Gastrocnemius medialis (tissue), 4 donors: ENCODE results near the gene RPS18.
"Not testable (repeated sequence)": the region's sequence is repeated elsewhere in the genome, so short reads cannot be mapped to it uniquely, and the experiment has no call there.

Source experiments
- POLR2A ChIP-seq, 2 donors: fragments of 450-650 bp; IDR thresholded peaks; one replicate each; pipeline ENCODE4 v1.6.1; 2017; ENCODE audit warnings: antibody characterized with exemption in 2 of 2, mild to moderate bottlenecking in 2 of 2, moderate library complexity in 2 of 2
- TF ChIP-seq, protein P1 (sequence below), 5 experiments: fragments of 450-650 bp in 3 of 5; fragments of 200-600 bp in 2 of 5; sonication (generic) in 2 of 5; IDR thresholded peaks in 4 of 5; conservative IDR thresholded peaks in 1 of 5; 1 replicate in 4 of 5; 2 replicates in 1 of 5; pipeline ENCODE4 v1.5.1; 2016 to 2019; ENCODE audit warnings: antibody characterized with exemption in 5 of 5, mild to moderate bottlenecking in 3 of 5, moderate library complexity in 3 of 5

DNA sequence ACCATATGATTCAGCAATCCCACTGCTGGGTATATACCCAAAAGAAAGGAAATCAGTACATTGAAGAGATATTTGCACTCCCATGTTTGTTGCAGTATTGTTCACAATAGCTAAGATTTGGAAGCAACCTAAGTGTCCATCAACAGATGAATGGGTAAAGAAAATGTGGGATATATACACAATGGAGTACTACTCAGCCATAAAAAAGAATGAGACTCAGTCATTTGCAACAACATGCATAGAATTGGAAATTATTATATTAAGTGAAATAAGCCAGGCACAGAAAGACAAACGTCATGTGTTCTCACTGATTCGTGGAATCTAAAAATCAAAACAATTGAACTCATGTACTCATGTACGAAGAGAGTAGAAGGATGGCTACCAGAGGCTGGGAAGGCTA is 9.4 kb upstream of the RPS18 start:
- TF ChIP-seq, protein P1, sequence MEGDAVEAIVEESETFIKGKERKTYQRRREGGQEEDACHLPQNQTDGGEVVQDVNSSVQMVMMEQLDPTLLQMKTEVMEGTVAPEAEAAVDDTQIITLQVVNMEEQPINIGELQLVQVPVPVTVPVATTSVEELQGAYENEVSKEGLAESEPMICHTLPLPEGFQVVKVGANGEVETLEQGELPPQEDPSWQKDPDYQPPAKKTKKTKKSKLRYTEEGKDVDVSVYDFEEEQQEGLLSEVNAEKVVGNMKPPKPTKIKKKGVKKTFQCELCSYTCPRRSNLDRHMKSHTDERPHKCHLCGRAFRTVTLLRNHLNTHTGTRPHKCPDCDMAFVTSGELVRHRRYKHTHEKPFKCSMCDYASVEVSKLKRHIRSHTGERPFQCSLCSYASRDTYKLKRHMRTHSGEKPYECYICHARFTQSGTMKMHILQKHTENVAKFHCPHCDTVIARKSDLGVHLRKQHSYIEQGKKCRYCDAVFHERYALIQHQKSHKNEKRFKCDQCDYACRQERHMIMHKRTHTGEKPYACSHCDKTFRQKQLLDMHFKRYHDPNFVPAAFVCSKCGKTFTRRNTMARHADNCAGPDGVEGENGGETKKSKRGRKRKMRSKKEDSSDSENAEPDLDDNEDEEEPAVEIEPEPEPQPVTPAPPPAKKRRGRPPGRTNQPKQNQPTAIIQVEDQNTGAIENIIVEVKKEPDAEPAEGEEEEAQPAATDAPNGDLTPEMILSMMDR (IDR thresholded peaks at IDR 0.05 in 4 of 5, conservative IDR thresholded peaks at IDR 0.05 in 1 of 5), result not testable (repeated sequence)
- not testable (repeated sequence) for TF ChIP-seq POLR2A (IDR thresholded peaks at IDR 0.05)
